Activated naive CD8-positive, alpha-beta T cell treated with anti-CD3 and anti-CD28 coated beads, Interleukin-2, amount 50 U/mL, for 24 hours (primary cell): ENCODE measurements around the gene RORB.

Experiments used
- ATAC-seq: fragments of 150-1000 bp; cut with Tn5 transposase; one replicate; pipeline ENCODE4 v1.10.0; 2021
- DNase-seq: peaks from one replicate; pipeline ENCODE4 v3.0.0; 2021
- H3K27ac Mint-ChIP-seq: one replicate; pipeline ENCODE4 v1.8.0; 2021; ENCODE audit warnings: mild to moderate bottlenecking, mixed read lengths
- H3K27me3 Mint-ChIP-seq: one replicate; pipeline ENCODE4 v1.8.0; 2021; ENCODE audit warnings: mixed read lengths
- H3K36me3 Mint-ChIP-seq: one replicate; pipeline ENCODE4 v1.8.0; 2021; ENCODE audit warnings: low read depth, mixed read lengths
- H3K4me1 Mint-ChIP-seq: one replicate; pipeline ENCODE4 v1.8.0; 2021; ENCODE audit warnings: mixed read lengths
- H3K4me3 Mint-ChIP-seq: one replicate; pipeline ENCODE4 v1.8.0; 2021; ENCODE audit warnings: mild to moderate bottlenecking, moderate library complexity, mixed read lengths
- H3K9me3 Mint-ChIP-seq: one replicate; pipeline ENCODE4 v1.8.0; 2021; ENCODE audit warnings: mixed read lengths

The RORB gene

DNA sequence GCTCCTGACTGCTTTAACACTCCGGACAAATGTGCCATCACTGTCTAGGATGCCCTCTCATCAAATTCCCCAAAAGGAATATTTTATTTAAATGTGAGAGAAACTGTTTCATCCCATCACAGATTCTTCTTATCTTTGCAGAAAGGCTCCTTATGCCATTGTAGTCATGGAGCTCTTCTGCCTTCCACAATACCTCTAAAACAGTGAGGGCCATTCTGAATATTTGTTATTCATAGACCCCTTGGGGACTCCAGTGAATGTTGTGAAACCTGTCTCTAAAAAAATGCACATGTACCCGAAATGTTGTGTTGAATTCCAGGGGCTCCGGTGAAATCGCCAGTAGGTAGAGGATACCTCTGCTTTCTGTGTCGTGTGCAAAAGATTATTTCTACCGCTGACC, 176.9 kb downstream of the RORB start:
- no peak for DNase-seq
- Mint-ChIP-seq H3K4me1 (no peaks in the 10 kb centered on the region), H3K4me3 (no peak overlapping the region), H3K9me3 (no peaks in the 10 kb centered on the region), H3K27me3 (no peaks in the 10 kb centered on the region), H3K36me3 (no peaks in the 10 kb centered on the region), H3K27ac (no peak overlapping the region)
- no peak for ATAC-seq

DNA sequence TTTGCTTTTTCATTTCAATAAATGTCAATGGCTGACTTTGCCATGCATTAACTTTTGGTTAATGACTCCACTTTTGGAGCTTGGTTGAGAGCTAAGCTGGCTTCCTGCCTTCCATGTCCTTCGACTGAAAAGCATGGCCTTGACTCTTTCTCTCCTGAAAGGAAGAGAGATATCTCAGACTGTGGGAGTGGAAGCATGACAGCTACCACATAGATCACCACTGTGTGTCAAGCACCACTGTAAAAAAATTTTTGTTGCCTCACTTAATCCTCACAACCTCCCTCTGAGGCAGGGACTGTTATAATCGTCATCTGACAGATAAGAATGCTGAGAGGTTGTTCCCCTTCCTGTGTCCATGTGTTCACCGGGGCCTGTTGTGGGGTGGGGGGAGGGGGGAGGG, 184.8 kb downstream of the RORB start:
- DNase-seq (no peak), ATAC-seq (no peak)
- Mint-ChIP-seq H3K9me3 (no peaks in the 10 kb centered on the region), H3K36me3 (no peaks in the 10 kb centered on the region), H3K27me3 (peaks cover 5% of the 10 kb centered on the region), H3K4me3 (no peak overlapping the region), H3K4me1 (no peaks in the 10 kb centered on the region), H3K27ac (no peak overlapping the region)

DNA sequence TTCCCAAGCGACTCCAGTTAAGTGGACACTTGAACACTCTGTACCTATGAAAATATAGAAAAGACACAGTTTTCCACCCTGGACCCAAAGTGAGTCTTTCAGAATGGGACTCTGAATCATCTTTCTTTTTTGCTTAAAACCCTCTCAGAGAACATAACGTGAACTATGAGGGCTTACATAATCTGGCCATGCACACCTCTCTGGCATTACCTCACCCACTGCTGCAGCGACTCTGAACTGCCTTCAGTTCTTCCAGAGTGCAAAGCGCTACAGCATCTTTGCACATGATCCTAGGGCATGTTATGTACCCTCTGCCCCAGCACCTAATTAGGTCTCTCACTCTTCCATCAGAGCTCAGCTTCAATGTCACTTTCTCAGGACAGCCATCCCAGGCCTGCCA, 186.2 kb downstream of the RORB start:
- H3K36me3 Mint-ChIP-seq, result no peaks in the 10 kb centered on the region
- DNase-seq, result no peak
- no peaks in the 10 kb centered on the region for H3K9me3 Mint-ChIP-seq
- no peak overlapping the region for H3K4me3 Mint-ChIP-seq
- H3K27ac Mint-ChIP-seq, result no peak overlapping the region
- no peaks in the 10 kb centered on the region for H3K4me1 Mint-ChIP-seq
- ATAC-seq, result no peak
- H3K27me3 Mint-ChIP-seq, result peaks cover 5% of the 10 kb centered on the region

DNA sequence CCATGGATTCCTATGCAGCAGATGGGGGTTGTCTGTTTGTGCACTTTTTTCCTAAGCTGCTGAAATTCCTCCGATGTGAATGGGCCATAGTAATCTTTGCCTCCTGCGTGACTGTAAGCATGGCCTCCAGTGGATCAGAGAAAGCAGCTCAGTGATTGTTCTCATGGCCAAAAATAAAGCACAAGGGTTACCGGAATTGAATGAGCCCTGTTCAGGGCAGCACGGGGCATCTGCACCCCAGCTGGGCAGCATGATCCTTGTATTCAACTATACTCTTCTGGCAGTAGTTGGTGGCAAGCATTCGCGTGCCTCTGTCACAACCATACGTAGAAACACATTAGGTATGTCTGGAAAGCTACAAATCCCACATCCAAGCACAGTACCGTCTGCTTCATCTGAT, 193.9 kb downstream of the RORB start:
- Mint-ChIP-seq H3K27ac (no peak overlapping the region), H3K4me1 (no peaks in the 10 kb centered on the region), H3K9me3 (no peaks in the 10 kb centered on the region), H3K27me3 (no peaks in the 10 kb centered on the region), H3K4me3 (no peak overlapping the region), H3K36me3 (no peaks in the 10 kb centered on the region)
- no peak for ATAC-seq
- no peak for DNase-seq

DNA sequence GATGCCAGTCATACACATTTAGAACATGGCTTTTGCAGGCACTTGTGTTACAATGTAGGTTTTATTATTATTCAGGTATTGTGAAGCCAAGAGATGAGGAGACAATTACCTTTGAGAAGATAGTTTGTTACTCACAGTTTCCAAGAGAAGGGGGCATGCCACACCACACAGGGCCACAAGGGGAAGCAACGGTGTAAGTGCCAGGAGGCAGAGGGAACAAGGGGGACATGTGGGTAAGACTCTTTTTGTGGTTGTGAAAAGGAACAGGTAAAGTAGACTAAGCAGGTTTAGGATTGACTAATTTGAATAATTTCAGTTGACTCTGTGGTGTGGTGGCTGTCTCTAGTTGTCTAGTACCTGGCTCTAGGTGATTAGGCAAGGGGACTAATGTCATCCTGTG, 199.4 kb downstream of the RORB start:
- no peak for DNase-seq
- Mint-ChIP-seq H3K36me3 (no peaks in the 10 kb centered on the region), H3K27ac (no peak overlapping the region), H3K4me1 (no peaks in the 10 kb centered on the region), H3K4me3 (no peak overlapping the region), H3K27me3 (peaks cover 10% of the 10 kb centered on the region), H3K9me3 (no peaks in the 10 kb centered on the region)
- no peak for ATAC-seq

GRCh38 chr9:74697535-74697934, 200.4 kb downstream of the RORB start:
- Mint-ChIP-seq H3K27ac (no peak overlapping the region), H3K4me1 (no peaks in the 10 kb centered on the region), H3K27me3 (peaks cover 10% of the 10 kb centered on the region), H3K4me3 (no peak overlapping the region), H3K36me3 (no peaks in the 10 kb centered on the region), H3K9me3 (no peaks in the 10 kb centered on the region)
- ATAC-seq (no peak), DNase-seq (no peak)

GRCh38 chr9:74711341-74711740, 214.2 kb downstream of the RORB start:
- Mint-ChIP-seq H3K27ac (no peak overlapping the region), H3K27me3 (peaks cover 2% of the 10 kb centered on the region), H3K9me3 (no peaks in the 10 kb centered on the region), H3K4me3 (no peak overlapping the region), H3K36me3 (no peaks in the 10 kb centered on the region), H3K4me1 (no peaks in the 10 kb centered on the region)
- DNase-seq, result no peak
- ATAC-seq, result no peak

- Mint-ChIP-seq H3K27me3 (peaks cover 8% of the 10 kb centered on the region), H3K4me1 (no peaks in the 10 kb centered on the region), H3K27ac (no peak overlapping the region), H3K36me3 (no peaks in the 10 kb centered on the region), H3K9me3 (no peaks in the 10 kb centered on the region), H3K4me3 (no peak overlapping the region)
- ATAC-seq (no peak), DNase-seq (no peak)
These were observed 221.6 kb downstream of the RORB start for GRCh38 chr9:74718709-74719108.

DNA sequence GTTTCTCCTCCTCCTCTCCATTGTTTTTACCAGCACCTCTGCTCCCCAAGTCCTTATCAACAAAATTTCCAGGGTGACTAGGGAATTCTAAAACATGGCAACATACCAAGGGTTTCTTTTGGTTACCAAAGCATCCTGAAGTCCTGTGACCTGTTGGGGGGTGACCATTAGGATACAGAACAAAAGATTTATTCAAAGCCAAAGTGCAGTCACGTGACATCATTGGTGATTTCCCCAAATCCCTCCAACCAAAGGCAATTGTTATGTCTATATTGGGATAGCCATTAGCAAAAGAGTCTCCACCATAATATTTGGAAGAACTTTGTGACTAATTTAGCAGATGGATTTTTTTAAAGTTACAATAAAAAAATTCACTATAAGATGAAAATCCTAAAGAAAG, 222.2 kb downstream of the RORB start:
- DNase-seq, result no peak
- no peak for ATAC-seq
- Mint-ChIP-seq H3K27ac (no peak overlapping the region), H3K27me3 (peaks cover 8% of the 10 kb centered on the region), H3K4me1 (no peaks in the 10 kb centered on the region), H3K36me3 (no peaks in the 10 kb centered on the region), H3K9me3 (no peaks in the 10 kb centered on the region), H3K4me3 (no peak overlapping the region)

- no peak overlapping the region for H3K27ac Mint-ChIP-seq
- no peak overlapping the region for H3K4me3 Mint-ChIP-seq
- no peaks in the 10 kb centered on the region for H3K36me3 Mint-ChIP-seq
- no peak for DNase-seq
- ATAC-seq, result no peak
- H3K4me1 Mint-ChIP-seq, result no peaks in the 10 kb centered on the region
- H3K9me3 Mint-ChIP-seq, result no peaks in the 10 kb centered on the region
- peaks cover 11% of the 10 kb centered on the region for H3K27me3 Mint-ChIP-seq
These were observed 224.8 kb downstream of the RORB start for GRCh38 chr9:74721696-74722660.

- H3K4me1 Mint-ChIP-seq, result no peaks in the 10 kb centered on the region
- ATAC-seq (no peak), DNase-seq (no peak)
- no peak overlapping the region for H3K27ac Mint-ChIP-seq
- no peaks in the 10 kb centered on the region for H3K36me3 Mint-ChIP-seq
- H3K9me3 Mint-ChIP-seq, result no peaks in the 10 kb centered on the region
- peaks cover 9% of the 10 kb centered on the region for H3K27me3 Mint-ChIP-seq
- no peak overlapping the region for H3K4me3 Mint-ChIP-seq
These were observed 227.2 kb downstream of the RORB start for GRCh38 chr9:74724317-74724716.

GRCh38 chr9:74726581-74726980, 229.4 kb downstream of the RORB start:
- no peak overlapping the region for H3K27ac Mint-ChIP-seq
- DNase-seq, result no peak
- H3K4me1 Mint-ChIP-seq, result no peaks in the 10 kb centered on the region
- peaks cover 3% of the 10 kb centered on the region for H3K27me3 Mint-ChIP-seq
- H3K36me3 Mint-ChIP-seq, result no peaks in the 10 kb centered on the region
- H3K4me3 Mint-ChIP-seq, result no peak overlapping the region
- H3K9me3 Mint-ChIP-seq, result no peaks in the 10 kb centered on the region
- ATAC-seq, result no peak

GRCh38 chr9:74728176-74728575, 231.0 kb downstream of the RORB start:
- Mint-ChIP-seq H3K4me1 (no peaks in the 10 kb centered on the region), H3K27ac (no peak overlapping the region), H3K36me3 (no peaks in the 10 kb centered on the region), H3K9me3 (no peaks in the 10 kb centered on the region), H3K4me3 (no peak overlapping the region), H3K27me3 (peaks cover 3% of the 10 kb centered on the region)
- ATAC-seq (no peak), DNase-seq (no peak)

- ATAC-seq, result no peak
- Mint-ChIP-seq H3K27me3 (peaks cover 3% of the 10 kb centered on the region), H3K4me1 (no peaks in the 10 kb centered on the region), H3K4me3 (no peak overlapping the region), H3K27ac (no peak overlapping the region), H3K9me3 (no peaks in the 10 kb centered on the region), H3K36me3 (no peaks in the 10 kb centered on the region)
- no peak for DNase-seq
These were observed 232.1 kb downstream of the RORB start for GRCh38 chr9:74729136-74729695.

GRCh38 chr9:74735761-74736160, 238.6 kb downstream of the RORB start:
- ATAC-seq, result no peak
- Mint-ChIP-seq H3K27ac (no peak overlapping the region), H3K4me3 (no peak overlapping the region), H3K4me1 (no peaks in the 10 kb centered on the region), H3K9me3 (no peaks in the 10 kb centered on the region), H3K36me3 (no peaks in the 10 kb centered on the region), H3K27me3 (peaks cover 4% of the 10 kb centered on the region)
- DNase-seq, result no peak
